Neuronal stem cell (in vitro differentiated cells): ENCODE results near the gene TMEM242.
A peak's percentile ranks its signal among the peaks of the same experiment; 100 is the strongest.

ENCODE experiments used
- DNase-seq: peaks from one replicate; pipeline ENCODE4 v3.0.0-alpha.2; 2013; ENCODE audit warnings: low spot score
- H2AFZ ChIP-seq: one replicate; pipeline ENCODE4 v1.6.1; 2013; ENCODE audit warnings: mild to moderate bottlenecking, low read length, inconsistent platforms
- H2AK5ac ChIP-seq: 2 replicates; pipeline ENCODE4 v1.6.1; 2013; ENCODE audit warnings: low read depth, mild to moderate bottlenecking, inconsistent platforms, low read length, moderate library complexity, mixed read lengths
- H2BK120ac ChIP-seq: 2 replicates; pipeline ENCODE4 v1.6.1; 2013; ENCODE audit warnings: low read depth, mild to moderate bottlenecking, inconsistent platforms, low read length, moderate library complexity, mixed read lengths
- H2BK12ac ChIP-seq: one replicate; pipeline ENCODE4 v1.6.1; 2013; ENCODE audit warnings: low read length, inconsistent platforms
- H2BK15ac ChIP-seq: 2 replicates; pipeline ENCODE4 v1.6.1; 2013; ENCODE audit warnings: mild to moderate bottlenecking, low read length, inconsistent platforms, mixed read lengths
- H2BK5ac ChIP-seq: one replicate; pipeline ENCODE4 v1.6.1; 2013; ENCODE audit warnings: inconsistent platforms, mild to moderate bottlenecking, low read length, moderate library complexity
- H3K14ac ChIP-seq: one replicate; pipeline ENCODE4 v1.6.1; 2013; ENCODE audit warnings: low read length, inconsistent platforms
- H3K18ac ChIP-seq: 2 replicates; pipeline ENCODE4 v1.6.1; 2013; ENCODE audit warnings: low read length, inconsistent platforms
- H3K23ac ChIP-seq: 2 replicates; pipeline ENCODE4 v1.6.1; 2013; ENCODE audit warnings: low read depth, mild to moderate bottlenecking, mixed read lengths, low read length, inconsistent platforms; ENCODE audit not compliant: poor library complexity
- H3K27ac ChIP-seq: replicated peaks from 3 replicates; pipeline ENCODE4 v1.5.1; 2013; ENCODE audit warnings: low read length, inconsistent platforms
- H3K27me3 ChIP-seq, 3 experiments: 2 replicates each; pipeline ENCODE4 v1.6.1; 2013; ENCODE audit warnings: low read length in 3 of 3, mild to moderate bottlenecking in 2 of 3, inconsistent platforms in 1 of 3, low read depth in 1 of 3, mixed read lengths in 1 of 3, moderate library complexity in 1 of 3; ENCODE audit not compliant: control insufficient read depth in 3 of 3, insufficient read depth in 3 of 3
- H3K36me3 ChIP-seq, 2 donors: replicated peaks in 1 of 2; 2 replicates each; pipeline ENCODE4 v1.6.1; 2013; ENCODE audit warnings: low read length in 2 of 2; ENCODE audit not compliant: control insufficient read depth in 2 of 2, insufficient read depth in 2 of 2
- H3K4ac ChIP-seq: 2 replicates; pipeline ENCODE4 v1.6.1; 2013; ENCODE audit warnings: inconsistent platforms, mild to moderate bottlenecking, low read length, moderate library complexity
- H3K4me1 ChIP-seq, 2 donors: 1 replicate in 1 of 2; 2 replicates in 1 of 2; pipeline ENCODE4 v1.6.1; 2013; ENCODE audit warnings: low read length in 2 of 2, low read depth in 1 of 2; ENCODE audit not compliant: control insufficient read depth in 2 of 2, insufficient read depth in 1 of 2
- H3K4me2 ChIP-seq: one replicate; pipeline ENCODE4 v1.6.1; 2013; ENCODE audit warnings: mild to moderate bottlenecking, low read length, inconsistent platforms; ENCODE audit not compliant: insufficient read depth, poor library complexity, severe bottlenecking
- H3K4me3 ChIP-seq, 2 donors: 2 replicates each; pipeline ENCODE4 v1.5.1; 2013; ENCODE audit warnings: low read length in 2 of 2, mild to moderate bottlenecking in 2 of 2, inconsistent platforms in 1 of 2, moderate library complexity in 1 of 2
- H3K79me1 ChIP-seq: one replicate; pipeline ENCODE4 v1.6.1; 2013; ENCODE audit warnings: low read depth, mild to moderate bottlenecking, inconsistent platforms, low read length, moderate library complexity
- H3K9ac ChIP-seq: one replicate; pipeline ENCODE4 v1.6.1; 2013; ENCODE audit warnings: mild to moderate bottlenecking, low read depth, low read length, inconsistent platforms; ENCODE audit not compliant: poor library complexity
- H3K9me3 ChIP-seq, 2 donors: replicated peaks in 1 of 2; 2 replicates each; pipeline versions ENCODE3 to v1.6.1; 2013; ENCODE audit warnings: low read length in 2 of 2, mild to moderate bottlenecking in 2 of 2, inconsistent platforms in 1 of 2, low read depth in 1 of 2, mixed read lengths in 1 of 2, moderate library complexity in 1 of 2; ENCODE audit not compliant: control insufficient read depth in 2 of 2, insufficient read depth in 1 of 2
- H4K8ac ChIP-seq: one replicate; pipeline ENCODE4 v1.6.1; 2013; ENCODE audit warnings: low read depth, mild to moderate bottlenecking, inconsistent platforms, low read length, moderate library complexity
- H4K91ac ChIP-seq: one replicate; pipeline ENCODE4 v1.6.1; 2013; ENCODE audit warnings: low read length, low read depth, mild to moderate bottlenecking, inconsistent platforms; ENCODE audit not compliant: poor library complexity
- WGBS, 2 donors: extraction: QIAGEN DNeasy Blood & Tissue Kit; methylation state at CpG; one replicate each; pipeline ENCODE4 v1.1.7; 2013; ENCODE audit warnings: missing lambda C conversion rate in 2 of 2, mixed read lengths in 1 of 2; ENCODE audit not compliant: insufficient read length in 2 of 2, insufficient replicate concordance in 1 of 2; ENCODE audit errors: extremely low coverage in 2 of 2; 5-methylcytosine and 5-hydroxymethylcytosine counted together

Gene TMEM242

DNA sequence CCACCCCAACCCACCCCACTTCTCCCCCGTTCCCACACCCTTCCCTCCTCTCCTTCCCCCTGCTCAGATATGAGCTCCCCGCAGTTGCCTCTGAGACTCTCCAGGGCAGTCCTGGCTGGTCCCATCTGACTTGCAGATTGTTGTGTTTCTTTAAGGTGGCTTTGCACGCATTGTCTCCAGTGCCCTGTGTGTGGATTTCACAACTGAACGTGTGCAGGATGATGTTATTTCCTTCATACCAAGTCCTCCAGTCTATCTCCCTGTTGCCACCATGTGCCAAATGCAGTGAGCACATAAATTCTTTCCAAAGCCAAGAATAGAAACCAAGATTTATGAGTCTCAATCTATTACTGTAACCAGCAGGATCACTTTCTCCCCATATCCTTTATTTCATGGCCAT, 79.1 kb downstream of the TMEM242 start:
- no peak overlapping the region for H2AFZ ChIP-seq
- no peak for DNase-seq

DNA sequence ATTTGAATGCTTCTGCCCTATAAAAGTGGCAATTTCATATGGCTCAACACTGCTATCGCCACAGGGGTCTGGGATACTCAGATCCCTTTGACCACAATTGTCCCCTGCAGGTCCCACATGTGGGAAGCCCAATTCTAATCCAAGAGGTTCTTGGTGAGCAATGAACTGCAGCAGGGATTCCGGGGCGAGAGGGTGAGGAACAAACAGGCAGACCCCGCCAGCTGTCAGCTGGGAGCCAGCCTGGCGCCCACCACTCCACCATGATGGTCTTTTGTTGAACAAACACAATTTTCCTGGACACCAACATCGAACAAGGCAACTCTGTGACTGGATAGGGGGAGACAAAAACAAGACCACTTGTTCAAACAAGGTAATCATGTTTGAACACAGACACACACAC, 80.5 kb downstream of the TMEM242 start:
- no peak overlapping the region for H3K14ac ChIP-seq
- H2BK5ac ChIP-seq: no peak overlapping the region
- no peak overlapping the region for H3K23ac ChIP-seq
- no peak overlapping the region for H4K8ac ChIP-seq
- no peaks in the 10 kb centered on the region for H3K36me3 ChIP-seq
- no peak overlapping the region for H3K4ac ChIP-seq
- H3K18ac ChIP-seq: no peak overlapping the region
- H3K27me3 ChIP-seq: peaks cover 0 to 24% (median 2%) of the 10 kb centered on the region in 3 experiments
- H2AFZ ChIP-seq: no peak overlapping the region
- H3K4me1 ChIP-seq: peaks cover 0 to 7% of the 10 kb centered on the region in 2 donors
- no peak for DNase-seq
- WGBS, 2 donors: no CpG with 5 or more reads among the region's 6 CpGs
- no peak overlapping the region for H3K27ac ChIP-seq
- H3K9me3 ChIP-seq: peaks cover 2 to 5% of the 10 kb centered on the region in 2 donors
- H4K91ac ChIP-seq: no peak overlapping the region
- H2BK12ac ChIP-seq: no peak overlapping the region
- H3K4me3 ChIP-seq: no peak overlapping the region
- no peak overlapping the region for H2AK5ac ChIP-seq
- H2BK120ac ChIP-seq: no peak overlapping the region
- H3K79me1 ChIP-seq: peaks cover 2% of the 10 kb centered on the region
- no peak overlapping the region for H2BK15ac ChIP-seq
- no peak overlapping the region for H3K4me2 ChIP-seq
- no peak overlapping the region for H3K9ac ChIP-seq

More for the DNA sequence above, 79.1 kb downstream of the TMEM242 start:
- H3K4ac ChIP-seq: no peak overlapping the region
- peaks cover 2% of the 10 kb centered on the region for H3K79me1 ChIP-seq
- H3K23ac ChIP-seq: no peak overlapping the region
- no peak overlapping the region for H2BK15ac ChIP-seq
- H4K8ac ChIP-seq: no peak overlapping the region
- H3K27me3 ChIP-seq: peaks cover 0 to 19% (median under 1%) of the 10 kb centered on the region in 3 experiments
- H3K4me3 ChIP-seq: no peak overlapping the region
- no peak overlapping the region for H2AK5ac ChIP-seq
- no CpG with 5 or more reads among the region's 4 CpGs for WGBS, 2 donors
- H3K14ac ChIP-seq: no peak overlapping the region
- H2BK5ac ChIP-seq: no peak overlapping the region
- H2BK12ac ChIP-seq: no peak overlapping the region
- no peak overlapping the region for H3K18ac ChIP-seq
- peaks cover 0 to 7% of the 10 kb centered on the region in 2 donors for H3K4me1 ChIP-seq
- no peak overlapping the region for H3K4me2 ChIP-seq
- no peak overlapping the region for H2BK120ac ChIP-seq
- no peak overlapping the region for H4K91ac ChIP-seq
- no peaks in the 10 kb centered on the region for H3K36me3 ChIP-seq
- H3K9me3 ChIP-seq: peaks cover 5% of the 10 kb centered on the region in 2 donors
- no peak overlapping the region for H3K27ac ChIP-seq
- H3K9ac ChIP-seq: no peak overlapping the region

DNA sequence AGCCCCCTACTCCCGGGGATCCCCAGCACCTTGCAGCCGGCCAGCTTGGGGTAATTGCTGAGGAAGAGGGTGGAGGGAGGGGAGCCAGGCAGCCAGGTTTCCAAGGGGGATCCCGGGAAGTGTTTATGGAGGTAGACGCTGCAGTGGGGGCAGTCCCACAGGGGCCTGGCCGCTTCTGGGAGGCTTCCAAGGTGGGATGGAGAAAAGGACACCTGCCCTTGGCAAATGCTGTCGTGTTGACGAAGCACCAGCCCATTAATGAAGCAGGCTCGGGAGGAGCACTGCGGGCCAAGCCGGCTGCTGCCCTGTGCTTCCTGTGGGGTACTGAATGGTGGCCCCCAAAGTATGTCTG, 82.4 kb downstream of the TMEM242 start:
- no peaks in the 10 kb centered on the region for H3K36me3 ChIP-seq
- no peaks in the 10 kb centered on the region for H3K79me1 ChIP-seq
- no peak overlapping the region for H2BK12ac ChIP-seq
- no peak for DNase-seq
- H2AK5ac ChIP-seq: no peak overlapping the region
- no peak overlapping the region for H3K4me3 ChIP-seq
- H4K91ac ChIP-seq: no peak overlapping the region
- peaks cover 8 to 43% (median 18%) of the 10 kb centered on the region in 3 experiments for H3K27me3 ChIP-seq
- H2BK5ac ChIP-seq: no peak overlapping the region
- no peak overlapping the region for H3K23ac ChIP-seq
- H2BK120ac ChIP-seq: no peak overlapping the region
- H3K27ac ChIP-seq: no peak overlapping the region
- WGBS, 2 donors: no CpG with 5 or more reads among the region's 10 CpGs
- no peak overlapping the region for H4K8ac ChIP-seq
- peak overlapping the region; percentile 57 for H3K18ac ChIP-seq
- no peak overlapping the region for H2BK15ac ChIP-seq
- no peak overlapping the region for H3K4me2 ChIP-seq
- H3K14ac ChIP-seq: no peak overlapping the region
- no peak overlapping the region for H3K4ac ChIP-seq
- H2AFZ ChIP-seq: peak overlapping the region; percentile 79
- peaks cover 0 to 6% of the 10 kb centered on the region in 2 donors for H3K4me1 ChIP-seq
- peaks cover 2 to 5% of the 10 kb centered on the region in 2 donors for H3K9me3 ChIP-seq
- H3K9ac ChIP-seq: no peak overlapping the region

DNA sequence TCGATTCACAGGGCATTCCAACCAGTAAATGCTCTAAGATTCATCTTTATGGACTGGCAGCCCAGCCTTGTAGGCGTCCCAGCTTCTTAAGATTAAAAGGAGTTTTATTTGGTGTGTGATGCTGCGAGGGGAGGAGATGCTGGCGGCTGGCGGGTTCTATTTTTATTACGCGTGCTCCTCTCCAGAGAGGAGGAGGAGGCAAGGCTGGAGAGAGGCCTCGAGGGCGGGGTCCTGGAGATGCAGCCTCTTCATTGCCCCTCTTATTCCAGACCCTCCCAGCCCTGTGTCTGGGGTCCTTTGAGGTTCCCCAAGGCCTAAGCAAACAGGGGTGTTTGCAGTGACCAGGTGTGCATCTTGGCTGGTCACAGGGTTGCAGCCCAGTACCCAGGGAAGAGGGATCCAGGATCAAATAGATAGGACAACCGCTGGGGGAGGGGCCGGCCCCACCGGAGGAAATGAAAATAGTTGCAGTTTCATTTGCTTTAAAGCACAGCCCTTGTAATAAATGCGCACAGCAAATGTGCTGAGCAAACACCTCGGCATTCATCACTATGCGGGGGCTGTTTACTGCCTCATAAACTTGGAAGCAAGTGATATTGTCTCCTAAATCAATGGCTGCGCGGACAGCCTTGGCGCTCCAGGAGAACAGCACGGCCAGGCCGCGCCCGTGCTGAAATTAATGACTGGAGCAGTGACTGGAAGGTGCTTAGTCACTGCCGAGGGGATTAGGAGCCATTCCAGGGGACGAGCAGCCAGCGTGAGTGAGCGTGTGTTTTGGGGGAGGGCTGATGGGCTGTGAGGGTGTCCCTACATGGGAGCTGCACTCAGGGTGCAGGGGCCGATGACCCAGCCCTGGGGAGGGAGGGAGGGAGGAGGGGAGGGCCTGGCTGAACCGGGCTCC, 83.0 kb downstream of the TMEM242 start:
- Histone ChIP-seq H4K8ac (no peak overlapping the region), H4K91ac (no peak overlapping the region), H3K36me3 (no peaks in the 10 kb centered on the region), H3K4ac (no peak overlapping the region), H3K4me3 (no peak overlapping the region), H2AFZ (peak overlapping the region; percentile 79), H3K4me2 (no peak overlapping the region), H3K9ac (no peak overlapping the region), H3K9me3 (peaks cover 2 to 5% of the 10 kb centered on the region in 2 donors), H3K18ac (peak overlapping the region; percentile 57), H2BK15ac (no peak overlapping the region), H3K4me1 (peaks cover 0 to 5% of the 10 kb centered on the region in 2 donors), H3K23ac (no peak overlapping the region), H3K27me3 (peaks cover 11 to 49% (median 24%) of the 10 kb centered on the region in 3 experiments), H2BK120ac (no peak overlapping the region), H2BK5ac (no peak overlapping the region), H2BK12ac (no peak overlapping the region), H3K79me1 (no peaks in the 10 kb centered on the region), H3K14ac (no peak overlapping the region), H2AK5ac (no peak overlapping the region), H3K27ac (no peak overlapping the region)
- WGBS, 2 donors: no CpG with 5 or more reads among the region's 28 CpGs
- no peak for DNase-seq
